ENCODE measurements around the gene IGFBP6. TPM values are rescaled to one million over a fixed set of nuclear protein-coding genes. Genes with fewer than 3 reads are reported as not detected.

The IGFBP6 gene
- total and polyA plus RNA-seq, 12 donors = 12.9 to 559 (median 212) TPM

DNA sequence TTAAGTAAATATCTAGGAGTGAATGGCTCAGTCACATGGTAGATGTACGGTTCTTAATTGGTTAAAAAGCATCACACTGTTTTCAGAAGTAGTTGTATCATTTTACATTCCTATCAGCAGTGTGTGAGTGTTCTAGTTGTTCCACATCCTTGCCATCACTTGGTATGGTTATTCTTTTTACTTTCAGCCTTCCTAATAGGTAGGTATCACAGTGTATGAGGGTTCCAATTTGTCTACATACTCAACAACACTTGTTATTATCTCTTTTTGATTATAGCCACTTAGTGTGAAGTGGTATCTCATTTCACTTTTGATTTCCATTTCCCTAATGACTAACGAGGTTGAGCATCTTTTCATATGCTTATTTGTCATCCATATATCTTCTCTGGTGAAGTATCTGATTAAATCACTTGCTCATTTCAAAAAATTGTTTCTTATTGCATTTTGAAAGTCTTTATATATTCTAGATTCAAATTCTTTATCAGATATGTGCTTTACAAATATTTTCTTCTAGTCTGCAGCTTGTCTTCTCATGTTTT is 14.8 kb upstream of the IGFBP6 start:
- 66 to 75% (median 67%) methylated on average over 2 of the region's 2 CpGs for whole genome bisulfite sequencing, 4 donors

DNA sequence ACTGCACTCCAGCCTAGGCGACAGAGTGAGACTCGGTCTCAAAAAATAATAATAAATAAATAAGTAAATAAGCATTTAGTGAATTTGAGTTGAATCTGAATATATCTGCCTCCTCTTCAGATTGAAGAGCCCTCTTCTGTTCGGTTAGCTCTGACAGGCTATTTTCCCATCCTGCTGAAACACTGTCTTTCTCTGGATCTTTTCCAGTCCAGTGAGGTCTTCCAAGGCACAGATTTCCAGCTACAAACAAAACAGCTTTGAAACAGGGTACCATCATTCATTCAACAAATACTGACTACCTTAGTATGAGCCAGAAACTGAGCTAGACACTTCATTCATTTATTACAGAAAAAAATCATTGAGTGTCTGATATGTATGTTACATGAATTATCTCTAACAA is 11.1 kb upstream of the IGFBP6 start:
- TF ChIP-seq, protein P1, sequence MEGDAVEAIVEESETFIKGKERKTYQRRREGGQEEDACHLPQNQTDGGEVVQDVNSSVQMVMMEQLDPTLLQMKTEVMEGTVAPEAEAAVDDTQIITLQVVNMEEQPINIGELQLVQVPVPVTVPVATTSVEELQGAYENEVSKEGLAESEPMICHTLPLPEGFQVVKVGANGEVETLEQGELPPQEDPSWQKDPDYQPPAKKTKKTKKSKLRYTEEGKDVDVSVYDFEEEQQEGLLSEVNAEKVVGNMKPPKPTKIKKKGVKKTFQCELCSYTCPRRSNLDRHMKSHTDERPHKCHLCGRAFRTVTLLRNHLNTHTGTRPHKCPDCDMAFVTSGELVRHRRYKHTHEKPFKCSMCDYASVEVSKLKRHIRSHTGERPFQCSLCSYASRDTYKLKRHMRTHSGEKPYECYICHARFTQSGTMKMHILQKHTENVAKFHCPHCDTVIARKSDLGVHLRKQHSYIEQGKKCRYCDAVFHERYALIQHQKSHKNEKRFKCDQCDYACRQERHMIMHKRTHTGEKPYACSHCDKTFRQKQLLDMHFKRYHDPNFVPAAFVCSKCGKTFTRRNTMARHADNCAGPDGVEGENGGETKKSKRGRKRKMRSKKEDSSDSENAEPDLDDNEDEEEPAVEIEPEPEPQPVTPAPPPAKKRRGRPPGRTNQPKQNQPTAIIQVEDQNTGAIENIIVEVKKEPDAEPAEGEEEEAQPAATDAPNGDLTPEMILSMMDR (IDR thresholded peaks at IDR 0.05) = no peak
- TF ChIP-seq POLR2A (IDR thresholded peaks at IDR 0.05) = no peak
- no peak overlapping the region for H3K27ac ChIP-seq
- no peak for DNase-seq
- intact Hi-C loops (cut with DNase I) = no loop called here
- no peaks in the 10 kb centered on the region for H3K4me1 ChIP-seq (replicated peaks in 1 of 2)
- no peaks in the 10 kb centered on the region for H3K9me3 ChIP-seq (replicated peaks in 1 of 3)
- H3K4me3 ChIP-seq = no peak overlapping the region
- H3K27me3 ChIP-seq = no peaks in the 10 kb centered on the region
- WGBS, 4 donors = 70 to 86% (median 82%) methylated on average over 3 of the region's 3 CpGs
- no peaks in the 10 kb centered on the region for H3K36me3 ChIP-seq (replicated peaks in 1 of 2)

More for the DNA sequence above, 14.8 kb upstream of the IGFBP6 start:
- Histone ChIP-seq H3K27ac (no peak overlapping the region), H3K4me3 (no peak overlapping the region), H3K9me3 (replicated peaks in 1 of 3) (no peaks in the 10 kb centered on the region), H3K36me3 (replicated peaks in 1 of 2) (no peaks in the 10 kb centered on the region), H3K27me3 (no peaks in the 10 kb centered on the region), H3K4me1 (replicated peaks in 1 of 2) (peaks cover 9 to 23% of the 10 kb centered on the region in 2 donors)
- TF ChIP-seq POLR2A (IDR thresholded peaks at IDR 0.05) = no peak
- TF ChIP-seq, protein P1 (IDR thresholded peaks at IDR 0.05) = no peak
- intact Hi-C loops (cut with DNase I) = no loop called here
- DNase-seq = no peak

DNA sequence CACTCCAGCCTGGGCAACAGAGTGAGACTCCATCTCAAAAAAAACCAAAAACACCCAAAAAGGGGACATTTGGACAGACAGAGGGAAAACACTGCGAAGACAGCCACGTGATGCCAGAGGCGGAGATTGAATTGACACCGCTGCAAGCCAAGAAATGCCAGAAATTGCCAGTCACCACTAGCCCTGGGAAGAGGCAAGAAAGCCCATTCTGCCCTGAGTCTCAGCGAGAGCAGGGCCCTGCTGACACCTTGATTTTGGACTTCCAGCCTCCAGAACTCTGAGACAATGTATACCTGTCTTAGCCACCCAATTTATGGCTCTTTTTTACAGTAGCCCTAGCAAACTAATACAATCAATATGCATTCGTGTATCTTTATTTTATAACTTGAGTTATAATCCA is 7.4 kb upstream of the IGFBP6 start:
- H3K27ac ChIP-seq = no peak overlapping the region
- intact Hi-C loops (cut with DNase I) = no loop called here
- H3K4me1 ChIP-seq (replicated peaks in 1 of 2) = no peaks in the 10 kb centered on the region
- no peaks in the 10 kb centered on the region for H3K36me3 ChIP-seq (replicated peaks in 1 of 2)
- H3K27me3 ChIP-seq = no peaks in the 10 kb centered on the region
- TF ChIP-seq, protein P1 (IDR thresholded peaks at IDR 0.05) = no peak
- no peak for TF ChIP-seq POLR2A (IDR thresholded peaks at IDR 0.05)
- WGBS, 4 donors = 86 to 96% (median 92%) methylated on average over 6 of the region's 6 CpGs
- no peak overlapping the region for H3K4me3 ChIP-seq
- H3K9me3 ChIP-seq (replicated peaks in 1 of 3) = no peaks in the 10 kb centered on the region
- DNase-seq = no peak

DNA sequence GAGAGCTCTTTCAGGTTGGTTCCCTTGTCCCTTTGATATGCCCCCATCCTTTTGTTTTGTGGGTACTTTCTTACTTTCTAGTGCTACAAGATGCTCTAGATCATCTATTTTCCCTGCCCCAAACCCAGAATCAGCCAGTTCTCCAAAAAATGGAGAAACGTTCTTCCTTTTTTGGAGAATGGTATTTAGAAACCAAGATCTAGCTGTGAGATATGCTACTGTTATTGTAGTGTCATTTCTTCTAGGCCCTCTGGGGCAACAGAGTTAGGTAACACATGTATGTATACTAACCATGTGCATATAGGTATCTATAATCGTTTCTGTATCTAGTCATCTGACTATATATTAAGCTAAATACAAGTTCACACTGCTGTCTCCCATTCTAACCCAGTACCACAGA is 6.9 kb upstream of the IGFBP6 start:
- H3K9me3 ChIP-seq (replicated peaks in 1 of 3) = no peaks in the 10 kb centered on the region
- 52 to 64% (median 58%) methylated on average over 2 of the region's 2 CpGs for WGBS, 4 donors

More for the DNA sequence above, 6.9 kb upstream of the IGFBP6 start:
- H3K27me3 ChIP-seq = no peaks in the 10 kb centered on the region
- H3K4me1 ChIP-seq (replicated peaks in 1 of 2) = no peaks in the 10 kb centered on the region
- intact Hi-C loops (cut with DNase I) = no loop called here
- DNase-seq = no peak
- H3K27ac ChIP-seq = no peak overlapping the region
- TF ChIP-seq, protein P1 (IDR thresholded peaks at IDR 0.05) = no peak
- no peak for TF ChIP-seq POLR2A (IDR thresholded peaks at IDR 0.05)
- H3K4me3 ChIP-seq = no peak overlapping the region
- H3K36me3 ChIP-seq (replicated peaks in 1 of 2) = no peaks in the 10 kb centered on the region

Data from adrenal gland (tissue), 12 donors.